BLaER1 treated with 17β-estradiol and CSF1 and Interleukin-3, amounts not matched to agents 10 nM and 100 nM (cell line): ENCODE measurements around the gene PLAGL2.

ENCODE experiments used
- H3K27ac ChIP-seq, 11 experiments: shearing (Covaris generic); formaldehyde crosslinking; 2 replicates each; pipeline ENCODE4 v1.8.1; 2022
- H3K27me3 ChIP-seq, 11 experiments: shearing (Covaris generic); formaldehyde crosslinking; 2 replicates each; pipeline ENCODE4 v1.8.1; 2022
- H3K36me3 ChIP-seq, 11 experiments: shearing (Covaris generic); formaldehyde crosslinking; 2 replicates each; pipeline ENCODE4 v1.8.1; 2022
- H3K4me1 ChIP-seq, 10 experiments: shearing (Covaris generic); formaldehyde crosslinking; 2 replicates each; pipeline ENCODE4 v1.8.1; 2022
- H3K4me2 ChIP-seq, 11 experiments: shearing (Covaris generic); formaldehyde crosslinking; 2 replicates each; pipeline ENCODE4 v1.8.1; 2022
- H3K4me3 ChIP-seq, 10 experiments: shearing (Covaris generic); formaldehyde crosslinking; 2 replicates each; pipeline ENCODE4 v1.8.1; 2022
- H3K9ac ChIP-seq, 11 experiments: shearing (Covaris generic); formaldehyde crosslinking; 2 replicates each; pipeline ENCODE4 v1.8.1; 2022
- H3K9me3 ChIP-seq, 11 experiments: shearing (Covaris generic); formaldehyde crosslinking; replicated peaks in 1 of 11; 2 replicates each; pipeline ENCODE4 v1.8.1; 2022
- H4K20me1 ChIP-seq, 11 experiments: shearing (Covaris generic); formaldehyde crosslinking; 2 replicates each; pipeline ENCODE4 v1.8.1; 2022
- Cebpa-rat ChIP-seq, 11 experiments: shearing (Covaris generic); IDR thresholded peaks; 2 replicates each; pipeline ENCODE4 v1.8.1; 2022

PLAGL2 gene

DNA sequence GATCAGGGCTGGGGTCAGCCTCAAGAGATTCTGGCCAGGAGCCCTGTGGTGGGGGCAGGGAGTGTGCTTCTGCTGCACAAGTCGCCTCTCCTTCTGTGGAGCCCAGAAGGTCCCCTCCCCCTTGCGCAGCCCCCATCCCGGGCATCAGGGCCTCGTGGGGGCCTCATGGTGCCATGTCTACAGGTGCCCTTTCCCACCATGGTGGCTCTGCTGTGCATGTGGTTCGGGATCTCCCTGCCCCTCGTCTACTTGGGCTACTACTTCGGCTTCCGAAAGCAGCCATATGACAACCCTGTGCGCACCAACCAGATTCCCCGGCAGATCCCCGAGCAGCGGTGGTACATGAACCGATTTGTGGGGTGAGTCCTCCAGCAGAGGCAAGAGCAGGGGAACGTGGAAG is 49.9 kb downstream of the PLAGL2 start:
- no peak overlapping the region for H3K4me3 ChIP-seq
- H3K36me3 ChIP-seq = peaks cover 76 to 97% (median 90%) of the 10 kb centered on the region in 11 experiments

DNA sequence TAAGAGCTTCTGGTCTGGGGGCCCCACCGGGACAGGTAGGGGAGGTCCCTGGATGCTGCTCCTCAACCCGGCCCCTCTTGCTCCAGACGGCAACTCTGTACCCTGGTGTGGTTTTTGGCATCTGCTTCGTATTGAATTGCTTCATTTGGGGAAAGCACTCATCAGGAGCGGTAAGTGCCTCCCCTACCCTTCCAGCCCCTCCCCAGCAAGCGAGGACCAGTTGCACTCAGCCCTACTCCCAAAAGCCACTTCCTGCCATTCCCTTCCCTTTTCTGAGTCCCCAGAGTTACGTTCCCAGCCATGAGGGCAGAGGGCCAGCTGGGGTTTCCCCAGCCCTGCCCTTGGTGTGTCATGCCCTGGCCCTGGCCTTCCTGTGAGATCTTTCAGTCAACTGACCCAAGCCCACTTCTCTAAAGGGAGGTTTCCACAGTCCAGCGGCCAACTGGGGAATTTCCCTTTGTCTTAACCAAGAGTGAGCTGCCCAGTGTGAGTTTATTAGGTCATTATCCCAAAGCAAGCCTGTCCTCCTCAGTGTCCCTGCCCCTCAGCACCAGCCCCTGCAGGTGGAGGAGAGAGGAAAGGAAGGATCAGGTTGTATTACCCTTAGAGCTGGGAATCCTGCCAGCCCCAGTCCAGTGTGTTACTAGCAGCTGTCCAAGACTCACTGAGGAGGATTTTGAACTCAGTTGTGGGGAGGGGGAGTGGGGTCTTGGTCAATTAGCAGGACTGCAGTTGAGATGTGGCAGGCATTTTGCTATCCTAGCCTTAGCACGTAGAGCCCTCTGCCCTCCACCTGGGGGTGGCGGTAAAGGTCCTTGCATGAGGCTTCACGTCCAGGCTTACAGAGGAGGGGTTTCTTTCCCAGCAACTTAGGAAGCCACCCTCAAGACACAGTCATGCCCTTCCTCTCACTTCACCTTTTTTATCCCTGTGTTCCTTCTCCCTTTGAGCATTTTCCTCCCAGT is 52.2 kb downstream of the PLAGL2 start:
- H3K9ac ChIP-seq = peak overlapping the region; percentile 7 to 77 (median 52); a peak in 18 of 22 replicates
- H3K27ac ChIP-seq = peak overlapping the region in 10 of 11 experiments; percentile 47 to 86 (median 74); a peak in 20 of 22 replicates
- peaks cover 75 to 97% (median 90%) of the 10 kb centered on the region in 11 experiments for H3K36me3 ChIP-seq
- H3K4me1 ChIP-seq = peaks cover 13 to 99% (median 29%) of the 10 kb centered on the region in 10 experiments
- H3K4me2 ChIP-seq = peak overlapping the region; percentile 14 to 100 (median 73); a peak in 20 of 22 replicates
- no peaks in the 10 kb centered on the region for H3K9me3 ChIP-seq
- peak in 3 of 11 experiments; percentile 18 to 63 (median 43); a peak in 4 of 22 replicates for TF ChIP-seq Cebpa-rat (IDR thresholded peaks at IDR 0.05)
- H3K27me3 ChIP-seq = no peaks in the 10 kb centered on the region
- peak overlapping the region in 5 of 10 experiments; percentile 2 to 36 (median 20); a peak in 5 of 20 replicates for H3K4me3 ChIP-seq
- H4K20me1 ChIP-seq = peaks cover 0 to 13% (median 0%) of the 10 kb centered on the region in 11 experiments; a peak in 8 of 22 replicates

More for the DNA sequence above, 49.9 kb downstream of the PLAGL2 start:
- Histone ChIP-seq H3K4me2 (peak overlapping the region in 3 of 11 experiments; percentile 73 to 100 (median 88); a peak in 6 of 22 replicates), H3K27me3 (no peaks in the 10 kb centered on the region), H3K4me1 (peaks cover 13 to 78% (median 29%) of the 10 kb centered on the region in 10 experiments), H3K27ac (peak overlapping the region in 2 of 11 experiments; percentile 2 to 86; a peak in 2 of 22 replicates), H4K20me1 (peaks cover 0 to 11% (median 0%) of the 10 kb centered on the region in 11 experiments; a peak in 7 of 22 replicates), H3K9ac (0 out of 22 replicates have a peak overlapping the region, but pooled peaks of 1 of the 11 experiments have one; percentile 53), H3K9me3 (no peaks in the 10 kb centered on the region)
- TF ChIP-seq Cebpa-rat (IDR thresholded peaks at IDR 0.05) = no peak

DNA sequence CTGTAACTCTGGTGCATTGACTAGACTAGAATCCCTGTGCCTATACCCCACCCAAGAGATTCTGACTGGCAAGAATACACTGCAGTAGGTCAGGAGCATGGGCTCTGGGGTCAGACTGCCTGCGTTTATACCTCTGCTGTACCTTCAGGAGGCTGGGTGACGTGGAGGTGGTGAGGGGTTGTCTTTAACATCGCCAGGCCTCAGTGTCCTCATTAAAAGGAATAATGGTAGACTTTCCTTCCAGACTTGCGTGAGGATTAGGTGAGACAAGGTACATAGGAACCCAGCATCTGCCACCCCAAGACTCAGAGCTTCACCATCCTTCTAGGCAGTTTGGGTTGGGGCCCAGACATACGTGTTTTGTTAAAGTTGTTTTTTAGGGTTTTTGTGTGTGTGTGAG is 53.8 kb downstream of the PLAGL2 start:
- H3K36me3 ChIP-seq = peaks cover 74 to 96% (median 87%) of the 10 kb centered on the region in 11 experiments
- peak overlapping the region in 5 of 11 experiments; percentile 66 to 88 (median 79); a peak in 11 of 22 replicates for H3K4me2 ChIP-seq

GRCh38 chr20:32153156-32153665 is 54.3 kb downstream of the PLAGL2 start:
- no peaks in the 10 kb centered on the region for H3K9me3 ChIP-seq
- H4K20me1 ChIP-seq = peaks cover 0 to 18% (median 0%) of the 10 kb centered on the region in 11 experiments; a peak in 6 of 22 replicates
- H3K4me2 ChIP-seq = peak overlapping the region in 5 of 11 experiments; percentile 66 to 88 (median 79); a peak in 8 of 22 replicates
- peaks cover 13 to 89% (median 27%) of the 10 kb centered on the region in 10 experiments for H3K4me1 ChIP-seq
- H3K27ac ChIP-seq = peak overlapping the region in 5 of 11 experiments; percentile 18 to 86 (median 76); a peak in 6 of 22 replicates
- peak overlapping the region in 2 of 11 experiments; percentile 0 to 13; a peak in 2 of 22 replicates for H3K9ac ChIP-seq
- peaks cover 74 to 96% (median 85%) of the 10 kb centered on the region in 11 experiments for H3K36me3 ChIP-seq
- TF ChIP-seq Cebpa-rat (IDR thresholded peaks at IDR 0.05) = no peak
- H3K27me3 ChIP-seq = no peaks in the 10 kb centered on the region
- H3K4me3 ChIP-seq = no peak overlapping the region

More for the DNA sequence above, 53.8 kb downstream of the PLAGL2 start:
- H4K20me1 ChIP-seq = peaks cover 0 to 18% (median 0%) of the 10 kb centered on the region in 11 experiments; a peak in 6 of 22 replicates
- peak overlapping the region in 5 of 11 experiments; percentile 74 to 86 (median 76); a peak in 8 of 22 replicates for H3K27ac ChIP-seq
- H3K4me1 ChIP-seq = peaks cover 13 to 93% (median 27%) of the 10 kb centered on the region in 10 experiments
- H3K9me3 ChIP-seq = no peaks in the 10 kb centered on the region
- no peak overlapping the region for H3K4me3 ChIP-seq
- TF ChIP-seq Cebpa-rat (IDR thresholded peaks at IDR 0.05) = no peak
- no peaks in the 10 kb centered on the region for H3K27me3 ChIP-seq
- H3K9ac ChIP-seq = peak overlapping the region in 3 of 11 experiments; percentile 0 to 68 (median 13); a peak in 3 of 22 replicates

DNA sequence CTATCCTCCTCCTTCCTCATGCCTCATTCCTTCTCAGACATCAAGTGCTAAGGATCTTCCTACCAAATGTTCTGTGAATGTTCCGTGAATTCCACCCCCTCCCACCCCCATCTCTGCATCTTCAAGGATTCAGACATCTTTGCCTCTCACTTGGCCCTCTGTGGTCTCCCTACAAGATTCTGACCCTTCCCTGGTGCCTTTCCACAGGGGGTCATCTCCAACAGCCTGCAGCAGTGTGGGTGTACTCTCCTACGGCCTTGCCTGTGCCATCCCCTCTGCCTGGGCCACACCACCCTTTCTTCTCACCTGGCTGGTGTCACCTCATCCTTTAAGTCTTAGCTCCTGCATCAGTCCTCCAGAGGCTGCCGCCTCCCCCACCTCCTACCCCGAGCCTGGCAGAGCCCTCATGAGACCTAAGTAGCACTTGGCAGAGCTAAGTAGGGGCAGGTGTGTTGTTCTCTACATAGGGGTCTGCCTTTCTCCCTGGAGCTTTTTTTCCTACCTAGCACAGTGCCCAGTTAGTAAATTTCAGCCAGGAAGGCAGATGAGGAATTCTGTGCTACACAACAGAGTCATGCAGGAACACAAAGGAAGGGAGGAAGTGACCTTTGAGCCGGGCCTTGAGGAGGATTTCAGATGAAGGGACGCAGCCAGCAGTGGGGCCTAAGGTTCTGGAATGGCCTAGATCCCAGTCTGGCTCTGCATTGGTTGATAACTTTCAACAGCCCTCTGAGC is 55.0 kb downstream of the PLAGL2 start:
- peak overlapping the region in 3 of 11 experiments; percentile 66 to 79 (median 73); a peak in 6 of 22 replicates for H3K4me2 ChIP-seq

GRCh38 chr20:32150291-32150848 is 57.2 kb downstream of the PLAGL2 start:
- H3K4me1 ChIP-seq = peaks cover 11 to 60% (median 22%) of the 10 kb centered on the region in 10 experiments
- H3K27ac ChIP-seq = peak overlapping the region in 5 of 11 experiments; percentile 11 to 55 (median 32); a peak in 7 of 22 replicates
- no peaks in the 10 kb centered on the region for H3K9me3 ChIP-seq
- peak overlapping the region in 3 of 11 experiments; percentile 4 to 36 (median 18); a peak in 4 of 22 replicates for H3K9ac ChIP-seq
- H3K4me3 ChIP-seq = no peak overlapping the region
- peaks cover 85 to 99% (median 93%) of the 10 kb centered on the region in 11 experiments for H3K36me3 ChIP-seq
- no peak for TF ChIP-seq Cebpa-rat (IDR thresholded peaks at IDR 0.05)
- peaks cover 0 to 23% (median 4%) of the 10 kb centered on the region in 11 experiments; a peak in 8 of 22 replicates for H4K20me1 ChIP-seq
- H3K27me3 ChIP-seq = no peaks in the 10 kb centered on the region
- H3K4me2 ChIP-seq = peak overlapping the region in 3 of 11 experiments; percentile 56 to 73 (median 66); a peak in 4 of 22 replicates

More for the DNA sequence above, 55.0 kb downstream of the PLAGL2 start:
- no peaks in the 10 kb centered on the region for H3K27me3 ChIP-seq
- H3K27ac ChIP-seq = peak overlapping the region in 3 of 11 experiments; percentile 75 to 86 (median 81); a peak in 4 of 22 replicates
- no peak overlapping the region for H3K9ac ChIP-seq
- H3K4me1 ChIP-seq = peaks cover 13 to 82% (median 27%) of the 10 kb centered on the region in 10 experiments
- H4K20me1 ChIP-seq = peaks cover 0 to 18% (median 0%) of the 10 kb centered on the region in 11 experiments; a peak in 6 of 22 replicates
- TF ChIP-seq Cebpa-rat (IDR thresholded peaks at IDR 0.05) = no peak
- H3K4me3 ChIP-seq = no peak overlapping the region
- H3K9me3 ChIP-seq = no peaks in the 10 kb centered on the region
- peaks cover 74 to 96% (median 85%) of the 10 kb centered on the region in 11 experiments for H3K36me3 ChIP-seq

- no peak for TF ChIP-seq Cebpa-rat (IDR thresholded peaks at IDR 0.05)
- H3K9ac ChIP-seq = 0 out of 22 replicates have a peak overlapping the region, but pooled peaks of 2 of the 11 experiments have one; percentile 4 to 36
- H3K4me1 ChIP-seq = peaks cover 4 to 56% (median 15%) of the 10 kb centered on the region in 10 experiments
- peak overlapping the region in 3 of 11 experiments; percentile 56 to 73 (median 66); a peak in 3 of 22 replicates for H3K4me2 ChIP-seq
- no peak overlapping the region for H3K4me3 ChIP-seq
- H4K20me1 ChIP-seq = peaks cover 0 to 20% (median 4%) of the 10 kb centered on the region in 11 experiments; a peak in 7 of 22 replicates
- no peaks in the 10 kb centered on the region for H3K27me3 ChIP-seq
- H3K9me3 ChIP-seq = no peaks in the 10 kb centered on the region
- peaks cover 92 to 100% (median 94%) of the 10 kb centered on the region in 11 experiments for H3K36me3 ChIP-seq
- peak overlapping the region in 3 of 11 experiments; percentile 32 to 55 (median 47); a peak in 4 of 22 replicates for H3K27ac ChIP-seq
Observed at GRCh38 chr20:32149566-32150170, 57.9 kb downstream of the PLAGL2 start.
